NCI-H146 (cell line): ENCODE measurements around the gene USP26.
"Not testable (repeated sequence)": the region's sequence is repeated elsewhere in the genome, so short reads cannot be mapped to it uniquely, and the experiment has no call there.

Experiments used
- DNase-seq: peaks from one replicate; lab custom pipeline; 2025; lab: John Stamatoyannopoulos, UW

USP26 gene, protein sequence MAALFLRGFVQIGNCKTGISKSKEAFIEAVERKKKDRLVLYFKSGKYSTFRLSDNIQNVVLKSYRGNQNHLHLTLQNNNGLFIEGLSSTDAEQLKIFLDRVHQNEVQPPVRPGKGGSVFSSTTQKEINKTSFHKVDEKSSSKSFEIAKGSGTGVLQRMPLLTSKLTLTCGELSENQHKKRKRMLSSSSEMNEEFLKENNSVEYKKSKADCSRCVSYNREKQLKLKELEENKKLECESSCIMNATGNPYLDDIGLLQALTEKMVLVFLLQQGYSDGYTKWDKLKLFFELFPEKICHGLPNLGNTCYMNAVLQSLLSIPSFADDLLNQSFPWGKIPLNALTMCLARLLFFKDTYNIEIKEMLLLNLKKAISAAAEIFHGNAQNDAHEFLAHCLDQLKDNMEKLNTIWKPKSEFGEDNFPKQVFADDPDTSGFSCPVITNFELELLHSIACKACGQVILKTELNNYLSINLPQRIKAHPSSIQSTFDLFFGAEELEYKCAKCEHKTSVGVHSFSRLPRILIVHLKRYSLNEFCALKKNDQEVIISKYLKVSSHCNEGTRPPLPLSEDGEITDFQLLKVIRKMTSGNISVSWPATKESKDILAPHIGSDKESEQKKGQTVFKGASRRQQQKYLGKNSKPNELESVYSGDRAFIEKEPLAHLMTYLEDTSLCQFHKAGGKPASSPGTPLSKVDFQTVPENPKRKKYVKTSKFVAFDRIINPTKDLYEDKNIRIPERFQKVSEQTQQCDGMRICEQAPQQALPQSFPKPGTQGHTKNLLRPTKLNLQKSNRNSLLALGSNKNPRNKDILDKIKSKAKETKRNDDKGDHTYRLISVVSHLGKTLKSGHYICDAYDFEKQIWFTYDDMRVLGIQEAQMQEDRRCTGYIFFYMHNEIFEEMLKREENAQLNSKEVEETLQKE

DNA sequence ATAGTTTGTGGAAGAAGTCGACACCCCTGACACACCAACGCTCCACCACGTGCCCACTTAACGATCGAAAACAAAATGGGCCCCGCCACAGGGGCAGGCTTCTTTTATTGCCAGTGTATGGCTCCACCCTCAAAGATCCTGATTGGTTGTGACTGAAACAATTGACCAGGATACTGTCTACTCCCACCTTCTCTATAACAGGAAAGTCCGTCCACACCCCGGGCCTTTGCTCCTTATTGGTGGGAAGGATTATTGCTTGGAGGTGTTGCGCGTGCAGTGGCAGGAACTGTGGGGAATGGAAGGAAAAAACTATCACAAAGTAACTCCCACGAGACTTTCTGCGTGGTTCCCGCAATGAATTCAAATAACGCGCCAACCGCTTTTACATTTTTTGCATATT lies at the start of gene USP26:
Gene USP26 (minus strand): TSS at position 79 of the 400 bp plus-strand sequence. CDS start 68,889 bp downstream, outside the sequence.
- DNase-seq, result no peak

DNA sequence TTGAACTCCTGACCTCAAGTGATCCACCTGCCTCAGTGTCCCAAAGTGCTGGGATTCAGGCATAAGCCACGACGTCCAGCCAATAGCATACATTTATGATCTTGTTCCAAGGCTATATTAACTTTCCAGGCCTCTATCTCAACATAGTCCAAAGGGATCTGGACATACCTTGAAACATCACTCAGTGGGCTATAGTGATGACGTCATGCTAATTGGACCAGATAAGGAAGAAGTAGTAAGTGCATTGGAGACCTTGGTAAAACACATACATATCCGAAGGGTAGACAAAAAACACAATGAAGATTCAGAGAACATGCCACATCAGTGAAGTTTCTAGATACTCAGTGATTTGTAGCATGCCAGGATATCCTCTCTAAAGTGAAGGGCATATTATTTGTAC lies 37.4 kb upstream of the USP26 start:
- DNase-seq, result no peak

DNA sequence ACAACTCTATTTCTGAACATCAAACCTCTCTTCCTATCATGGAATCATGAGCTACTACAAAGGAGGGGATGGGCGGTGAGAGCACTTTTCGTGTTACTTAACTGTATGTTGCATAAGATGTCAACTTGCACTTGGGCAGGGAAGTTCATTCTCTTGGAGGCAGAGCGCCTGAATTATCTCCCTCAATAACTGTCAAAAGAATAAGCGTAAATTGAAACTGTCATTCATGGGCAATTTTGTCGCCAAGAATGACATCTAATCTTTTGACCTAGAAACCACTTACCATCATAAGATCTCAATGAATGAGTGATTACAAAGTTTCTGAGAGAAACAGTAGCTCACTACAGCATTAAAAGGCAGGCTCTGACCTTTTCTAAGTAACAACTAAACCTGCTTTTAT lies 23.5 kb upstream of the USP26 start:
- no peak for DNase-seq

DNA sequence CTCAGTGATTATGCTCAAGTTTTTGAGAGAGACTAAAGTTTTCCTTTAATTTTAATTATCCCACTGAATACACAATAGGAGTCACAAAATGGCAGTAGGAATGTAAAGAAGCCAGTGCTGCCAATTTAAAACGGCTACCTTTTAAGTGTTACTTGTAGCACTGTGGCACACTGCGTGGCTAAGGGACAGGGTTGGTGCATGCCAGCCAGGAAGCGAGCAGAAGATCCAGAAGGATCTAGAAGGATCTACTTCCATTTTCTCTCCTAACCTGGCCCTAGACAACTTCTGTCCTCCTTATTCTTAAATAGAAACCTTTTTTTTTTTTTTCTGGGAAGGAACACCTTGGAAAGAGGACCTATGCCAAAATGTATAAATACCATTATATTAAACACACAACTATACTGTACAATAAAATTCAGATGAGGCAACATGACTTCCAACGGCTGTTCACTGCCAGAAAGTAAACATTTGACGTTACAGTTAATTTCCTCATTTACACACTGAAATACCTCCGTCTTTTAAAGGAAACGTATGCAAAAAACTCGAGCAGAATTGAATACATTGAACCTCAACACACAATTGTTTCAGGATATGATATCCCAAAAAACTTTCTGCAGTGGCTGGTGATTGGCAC lies 2.7 kb downstream of the USP26 start:
- DNase-seq, result no peak

DNA sequence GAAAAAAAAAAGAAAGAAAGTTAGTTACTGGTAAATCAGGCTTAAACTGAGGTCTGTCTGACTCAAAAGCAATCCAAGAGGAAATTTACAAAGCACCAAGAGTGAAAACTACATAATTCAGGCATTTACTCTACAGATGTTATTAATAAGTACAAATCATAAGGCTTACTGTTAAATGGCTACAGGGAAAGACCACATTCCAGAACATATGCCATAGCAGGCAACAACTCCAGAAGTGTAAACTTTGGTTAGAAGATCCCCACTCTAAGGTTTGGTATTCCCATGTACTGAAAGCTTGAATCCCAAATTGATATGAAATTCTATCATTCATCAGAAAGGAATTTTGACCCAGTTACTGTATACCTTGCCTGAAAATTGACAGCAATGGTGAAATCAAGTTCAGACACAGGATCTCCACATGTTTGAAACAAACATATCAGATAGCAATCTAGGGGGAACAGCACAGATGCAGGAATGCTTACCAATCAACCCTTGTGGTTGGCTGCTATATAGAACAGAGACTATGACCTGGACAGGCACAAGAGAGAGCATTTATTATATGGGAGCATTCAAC lies 6.6 kb downstream of the USP26 start:
- no peak for DNase-seq

DNA sequence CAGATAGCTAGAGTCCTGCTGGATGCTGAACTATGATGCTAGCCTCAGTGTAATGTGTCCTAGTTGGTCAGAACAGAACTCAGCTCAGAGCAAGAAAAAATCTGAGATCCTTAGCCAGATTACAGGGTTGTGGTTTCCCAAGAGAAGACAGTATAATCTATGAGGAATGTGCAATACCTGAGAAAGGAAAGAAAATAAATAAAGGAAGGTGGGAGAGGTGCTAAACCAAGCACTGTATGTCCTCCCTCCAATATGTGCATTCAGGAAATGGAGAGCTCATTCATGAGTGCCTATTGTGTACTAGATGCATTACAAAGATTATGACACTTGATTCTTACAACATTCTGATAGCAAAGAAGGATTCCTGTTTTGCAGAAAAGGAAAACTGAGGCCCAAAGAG lies 7.5 kb downstream of the USP26 start:
- no peak for DNase-seq

DNA sequence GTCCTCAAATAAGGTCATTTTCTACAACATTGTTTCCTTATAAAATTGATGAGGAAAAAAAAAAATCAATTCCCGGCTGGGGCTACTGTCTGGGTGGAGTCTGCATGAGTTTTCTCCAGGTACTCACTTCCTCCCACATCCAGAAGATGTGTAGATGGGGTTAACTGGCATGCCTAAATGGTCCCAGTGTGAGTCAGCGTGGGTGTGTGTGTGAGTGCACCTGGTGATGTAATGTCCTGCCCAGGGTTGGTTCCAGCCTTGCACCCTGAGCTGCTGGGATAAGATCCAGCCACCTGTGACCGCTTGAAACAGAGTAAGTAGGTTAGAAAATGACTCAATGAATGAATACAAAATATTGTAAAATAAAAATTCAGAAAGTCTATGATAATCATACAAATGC lies 11.1 kb downstream of the USP26 start:
- no peak for DNase-seq

DNA sequence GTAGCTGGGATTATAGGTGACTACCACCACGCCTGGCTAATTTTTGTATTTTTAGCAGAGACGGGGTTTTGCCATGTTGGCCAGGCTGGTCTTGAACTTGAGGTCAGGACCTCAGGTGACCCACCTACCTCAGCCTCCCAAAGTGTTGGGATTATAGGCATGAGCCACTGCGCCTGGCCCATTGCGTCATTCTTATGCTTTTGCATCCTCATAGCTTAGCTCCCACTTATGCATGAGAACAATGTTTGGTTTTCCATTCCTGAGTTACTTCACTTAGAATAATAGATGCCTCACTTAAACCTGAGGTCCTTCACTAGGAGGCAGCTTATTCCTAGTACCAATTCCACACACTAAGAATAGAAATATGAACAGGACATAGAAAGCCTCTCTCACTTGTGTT lies 11.9 kb downstream of the USP26 start:
- not testable (repeated sequence) for DNase-seq

DNA sequence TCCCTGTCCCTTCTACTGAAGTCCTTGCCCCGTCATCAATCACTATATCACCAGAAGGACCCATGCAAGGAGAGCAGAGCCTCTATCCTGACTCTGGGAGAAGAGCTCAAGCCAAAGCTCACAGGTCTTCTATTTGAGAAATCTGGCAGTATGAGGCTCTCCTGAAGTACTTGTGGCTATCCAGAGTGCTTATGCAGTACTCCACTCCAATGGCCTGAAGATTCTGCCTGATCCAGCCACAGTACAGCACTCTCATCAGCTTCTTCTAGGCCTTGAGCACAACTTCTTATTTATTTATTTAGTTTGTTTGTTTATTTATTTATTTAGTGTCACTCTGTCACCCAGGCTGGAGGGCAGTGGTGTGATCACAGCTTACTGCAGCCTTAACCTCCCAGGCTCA lies 13.0 kb downstream of the USP26 start:
- no peak for DNase-seq

DNA sequence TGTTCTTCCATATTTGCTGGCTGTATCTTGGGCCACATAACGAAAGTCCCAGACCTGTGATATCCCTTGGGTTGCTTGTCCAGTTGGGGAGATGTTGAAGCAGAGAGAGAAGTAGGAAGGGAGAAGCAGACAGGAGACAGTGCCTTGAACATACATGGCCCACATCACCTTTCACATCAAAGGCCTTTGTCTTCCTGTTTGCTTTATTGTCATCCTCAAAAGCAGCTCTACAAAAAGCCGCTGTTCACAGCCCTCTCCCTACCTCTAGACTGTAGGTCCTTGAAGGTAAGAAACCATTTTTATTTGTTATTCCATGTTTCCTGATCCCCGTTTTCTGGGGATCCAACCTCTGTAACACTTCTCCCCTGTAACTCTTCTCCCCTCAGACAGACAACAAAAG lies 14.9 kb downstream of the USP26 start:
- DNase-seq, result no peak

DNA sequence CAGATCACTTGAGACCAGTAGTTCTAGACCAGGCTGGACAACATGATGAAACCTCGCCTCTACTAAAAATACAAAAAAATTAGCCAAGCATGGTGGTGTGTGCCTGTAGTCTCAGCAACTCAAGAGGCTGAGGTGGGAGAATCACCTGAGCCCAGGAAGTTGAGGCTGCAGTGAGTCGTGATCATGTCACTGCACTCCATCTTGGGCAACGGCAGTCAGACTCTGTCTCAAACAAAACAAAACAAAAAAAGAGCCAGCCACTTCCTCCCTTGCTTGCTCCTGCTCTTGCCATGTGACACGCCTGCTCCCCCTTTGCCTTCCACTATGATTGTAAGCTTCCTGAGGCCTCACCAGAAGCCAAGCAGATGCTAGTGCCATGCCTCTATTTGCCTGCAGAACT lies 19.1 kb downstream of the USP26 start:
- not testable (repeated sequence) for DNase-seq

DNA sequence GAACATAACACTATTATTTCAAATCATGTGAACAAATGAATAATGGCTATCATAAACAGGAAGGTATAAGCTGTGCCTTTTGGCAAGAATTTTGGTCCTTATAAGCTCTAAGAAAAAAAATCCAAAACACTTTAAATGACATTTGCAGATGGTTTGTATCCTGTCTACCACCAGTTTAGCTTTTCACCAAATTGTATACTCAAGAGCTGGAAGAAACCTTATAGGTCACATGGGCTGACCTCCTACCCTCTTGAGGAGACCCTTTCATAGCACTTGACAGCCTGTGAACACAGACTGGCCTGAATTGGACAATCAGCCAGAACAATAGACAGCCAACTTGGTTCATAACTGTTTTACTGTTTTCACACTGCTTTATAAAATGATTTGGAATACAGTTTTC lies 24.3 kb downstream of the USP26 start:
- no peak for DNase-seq

DNA sequence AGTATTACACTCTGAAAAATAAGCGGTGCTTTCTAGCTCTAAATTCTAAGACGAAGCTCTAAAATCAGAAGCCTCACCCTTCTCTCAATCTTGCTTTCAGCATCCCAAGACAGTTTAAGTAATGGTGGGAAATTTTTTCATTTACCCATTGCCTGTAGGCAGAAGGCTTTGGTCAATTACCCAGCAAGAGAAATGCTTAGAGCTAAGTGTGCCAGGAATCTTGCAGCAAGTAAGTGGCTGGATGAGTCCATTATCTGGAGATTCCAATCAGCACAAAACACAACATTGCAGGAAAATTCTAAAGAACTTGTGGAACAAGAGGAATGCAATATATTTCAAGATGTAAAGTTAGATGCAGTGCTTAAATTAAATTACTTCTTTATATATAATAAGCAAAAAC lies 28.4 kb downstream of the USP26 start:
- no peak for DNase-seq

DNA sequence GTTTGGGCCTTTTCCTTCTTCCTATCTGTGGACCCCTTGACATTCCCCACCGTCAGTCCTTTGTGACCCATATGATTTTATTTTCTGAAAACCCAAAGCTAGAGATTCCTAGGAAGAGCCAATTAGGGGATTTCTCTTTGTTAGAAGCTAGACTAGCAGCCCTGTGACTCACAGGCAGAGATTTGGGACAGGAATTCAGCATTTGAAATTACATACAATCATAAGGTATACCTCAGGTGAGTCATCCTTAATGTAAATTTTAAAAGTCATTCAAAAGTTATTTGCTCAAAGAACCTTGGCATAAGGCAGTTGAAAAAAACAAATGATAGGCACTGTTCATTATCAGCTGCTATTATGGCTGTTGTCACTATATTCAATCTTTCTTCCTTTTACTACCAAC lies 40.6 kb downstream of the USP26 start:
- no peak for DNase-seq

DNA sequence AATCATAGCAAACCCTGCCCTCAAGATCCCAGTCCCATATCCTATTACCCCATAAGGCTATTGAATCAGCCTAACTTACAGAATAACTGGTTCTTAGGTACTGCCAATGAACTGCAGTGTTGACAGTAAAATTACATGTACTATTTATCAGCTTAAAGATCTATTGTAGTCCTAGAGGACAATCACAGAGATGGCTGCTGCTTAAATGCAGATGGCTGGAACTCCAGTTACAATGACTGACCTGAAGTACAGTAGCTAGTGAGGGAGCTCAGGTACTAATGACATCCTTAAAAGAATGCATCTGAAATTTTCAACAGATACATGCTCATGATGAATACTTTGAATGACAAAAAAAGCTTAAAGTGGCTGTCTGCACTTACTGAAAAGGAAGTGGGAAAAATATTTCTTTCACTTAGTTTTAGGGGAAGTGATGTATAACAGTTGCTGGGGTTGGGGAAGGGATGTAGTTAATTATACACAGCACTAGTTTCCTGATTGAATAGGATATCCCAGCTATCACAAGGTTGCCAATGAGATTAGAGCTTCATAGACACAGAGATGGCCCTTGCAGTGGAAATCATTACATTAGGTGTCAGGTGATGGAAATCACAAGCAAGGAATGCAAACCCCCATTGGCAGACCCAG lies 42.0 kb downstream of the USP26 start:
- no peak for DNase-seq

DNA sequence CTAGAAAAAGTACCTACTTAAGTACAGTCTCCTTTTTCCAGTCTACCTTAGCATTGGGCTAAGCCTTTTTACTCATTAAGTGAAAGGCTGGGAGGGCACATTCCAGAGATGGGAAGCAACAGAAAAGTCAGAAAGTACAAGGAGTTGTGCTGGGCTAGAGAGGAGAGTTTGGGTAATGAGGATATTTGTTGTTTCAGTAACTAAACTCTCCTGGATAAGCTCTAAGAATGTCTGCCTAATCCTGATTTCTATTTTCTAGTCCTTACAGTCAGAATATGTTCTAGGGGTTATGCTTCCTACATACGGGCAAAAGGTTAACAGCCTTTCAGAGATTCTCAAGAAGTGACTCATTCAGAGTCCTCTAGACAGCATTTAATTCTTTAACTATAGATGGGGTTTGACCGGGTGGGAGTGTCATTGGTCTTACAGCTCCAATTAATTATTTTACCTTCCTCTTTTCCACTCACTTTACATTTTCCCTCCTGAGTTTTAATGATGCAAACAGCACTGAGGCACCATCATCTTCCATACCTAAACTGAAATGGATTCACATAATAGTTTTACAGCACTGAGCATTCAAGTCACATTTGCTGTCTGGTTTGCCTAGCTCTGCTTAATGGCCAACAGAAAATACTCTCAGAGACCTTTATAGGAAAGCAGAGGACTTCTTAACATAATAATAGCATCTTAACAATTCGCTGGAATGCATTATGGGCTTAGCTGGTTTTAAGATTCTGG lies 42.9 kb downstream of the USP26 start:
- DNase-seq, result no peak

DNA sequence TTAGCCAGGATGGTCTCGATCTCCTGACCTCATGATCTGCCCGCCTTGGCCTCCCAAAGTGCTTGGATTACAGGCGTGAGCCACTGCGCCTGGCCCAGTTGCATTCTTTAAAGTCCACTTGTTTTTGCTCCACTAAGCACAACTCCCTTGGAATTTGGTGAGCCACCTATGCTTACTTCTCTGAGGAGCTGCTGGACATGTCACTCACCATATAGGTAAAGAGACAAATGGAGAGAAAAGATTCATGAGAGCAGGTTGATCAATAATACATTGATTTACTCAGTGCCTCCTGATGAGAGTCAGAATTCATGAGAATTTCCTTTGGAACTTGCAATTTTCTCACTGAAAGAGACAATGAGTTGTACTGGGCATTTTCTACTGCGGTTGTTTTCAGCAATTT lies 48.2 kb downstream of the USP26 start:
- no peak for DNase-seq

DNA sequence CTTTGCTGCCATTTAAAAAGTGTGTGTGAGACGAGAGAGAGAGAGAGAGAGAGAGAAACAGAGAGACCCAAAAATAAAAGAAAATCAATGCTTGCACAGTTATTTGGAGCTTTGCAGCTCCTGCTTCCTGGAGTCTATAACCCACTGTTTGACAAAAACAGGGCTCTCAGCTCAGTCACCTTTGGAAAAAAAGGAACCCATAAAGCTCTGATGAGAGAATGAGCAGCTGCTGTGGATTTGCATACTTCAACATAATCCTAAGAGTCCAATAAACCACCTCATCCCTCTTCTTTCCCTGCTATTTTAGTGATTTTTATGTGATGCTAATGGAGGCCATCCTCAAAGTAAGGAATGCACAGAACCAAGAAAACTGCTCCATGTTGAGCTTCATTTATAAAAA lies 50.3 kb downstream of the USP26 start:
- DNase-seq, result no peak

DNA sequence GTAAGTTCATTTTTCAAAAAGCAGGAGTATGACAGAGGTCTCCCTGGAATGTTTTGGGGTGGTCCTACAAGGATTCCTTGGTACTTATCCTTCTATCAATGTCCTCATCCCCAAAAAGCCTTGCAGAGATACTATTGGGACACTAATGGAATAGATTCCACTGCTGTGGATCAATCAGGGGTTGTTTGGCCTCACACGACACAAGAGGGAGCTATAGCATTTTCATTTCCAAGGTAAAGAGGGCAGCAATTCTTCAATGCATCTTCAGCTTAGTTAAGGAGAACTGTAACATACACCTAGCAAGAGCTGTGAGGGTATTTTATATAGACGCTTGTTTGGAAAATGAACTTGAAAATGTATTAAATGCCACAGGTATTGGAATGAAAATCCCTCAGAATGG lies 50.9 kb downstream of the USP26 start:
- no peak for DNase-seq

DNA sequence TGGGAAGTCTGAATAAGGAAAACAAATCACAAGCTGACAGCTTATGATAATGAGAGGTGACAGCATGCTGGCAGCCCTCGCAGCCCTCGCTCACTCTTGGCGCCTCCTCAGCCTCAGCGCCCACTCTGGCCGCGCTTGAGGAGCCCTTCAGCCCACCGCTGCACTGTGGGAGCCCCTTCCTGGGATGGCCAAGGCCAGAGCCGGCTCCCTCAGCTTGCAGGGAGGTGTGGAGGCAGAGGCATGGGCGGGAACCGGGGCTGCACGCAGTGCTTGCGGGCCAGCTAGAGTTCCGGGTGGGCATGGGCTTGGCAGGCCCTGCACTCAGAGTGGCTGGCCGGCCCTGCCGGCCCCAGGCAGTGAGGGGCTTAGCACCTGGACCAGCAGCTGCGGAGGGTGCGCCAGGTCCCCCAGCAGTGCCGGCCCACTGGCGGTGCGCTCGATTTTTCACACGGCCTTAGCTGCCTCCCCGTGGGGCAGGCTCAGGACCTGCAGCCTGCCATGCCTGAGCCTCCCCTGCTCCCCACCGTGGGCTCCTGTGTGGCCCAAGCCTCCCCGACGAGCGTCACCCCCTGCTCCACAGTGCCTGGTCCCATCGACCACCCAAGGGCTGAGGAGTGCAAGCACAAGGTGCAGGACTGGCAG lies 52.6 kb downstream of the USP26 start:
- DNase-seq, result not testable (repeated sequence)

DNA sequence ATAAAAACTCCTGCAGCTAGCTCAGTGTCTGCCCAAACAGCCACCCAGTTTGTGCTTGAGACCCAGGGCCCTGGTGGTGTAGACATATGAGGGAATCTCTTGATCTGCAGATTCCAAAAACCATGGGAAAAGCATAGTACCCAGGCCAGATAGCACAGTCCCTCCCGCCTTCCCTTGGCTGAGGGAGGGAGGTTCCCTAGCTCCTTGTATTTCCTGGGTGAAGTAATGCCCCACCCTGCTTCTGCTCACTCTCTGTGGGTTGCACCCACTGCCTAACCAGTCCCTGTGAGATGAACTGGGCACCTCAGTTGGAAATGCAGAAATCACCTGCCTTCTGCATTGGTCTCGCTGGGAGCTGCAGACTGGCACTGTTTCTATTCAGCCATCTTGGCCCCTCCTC lies 54.6 kb downstream of the USP26 start:
- DNase-seq, result no peak
